Myocyte (in vitro differentiated cells): ENCODE results near the gene MAST4. TPM values are rescaled to one million over a fixed set of nuclear protein-coding genes. Genes with fewer than 3 reads are reported as not detected.

Source experiments
- DNase-seq: peaks from one replicate; pipeline ENCODE4 v3.0.0-alpha.2; 2012; ENCODE audit warnings: low read depth
- total RNA-seq: library from RNA; depleted of rRNA; stranded (reverse); fragments of >200 nt; gene quantifications from 2 replicates; pipeline ENCODE4 v1.2.3, GENCODE V29; 2014

MAST4 gene
- total RNA-seq, 1 donor from 2014 or later, result 7.6 TPM

DNA sequence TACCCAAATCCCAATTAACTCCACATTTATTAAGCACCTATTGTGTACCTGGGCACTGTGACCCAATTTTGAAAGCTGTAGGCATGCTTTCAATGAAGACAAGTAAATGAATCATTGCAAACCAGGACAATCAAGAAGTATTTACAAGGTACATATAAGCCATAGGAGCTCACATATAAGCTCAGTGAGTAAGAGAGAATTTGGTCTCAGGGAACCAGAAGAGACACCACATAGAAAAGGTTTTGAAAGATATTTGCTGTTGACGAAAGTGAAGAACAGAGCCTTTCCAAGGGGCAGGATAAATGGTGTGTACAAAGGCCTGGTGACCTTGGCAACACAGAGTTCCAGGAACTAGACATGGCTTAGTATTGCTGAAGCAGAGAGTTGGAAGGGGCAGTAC, 412.8 kb downstream of the MAST4 start:
- no peak for DNase-seq

DNA sequence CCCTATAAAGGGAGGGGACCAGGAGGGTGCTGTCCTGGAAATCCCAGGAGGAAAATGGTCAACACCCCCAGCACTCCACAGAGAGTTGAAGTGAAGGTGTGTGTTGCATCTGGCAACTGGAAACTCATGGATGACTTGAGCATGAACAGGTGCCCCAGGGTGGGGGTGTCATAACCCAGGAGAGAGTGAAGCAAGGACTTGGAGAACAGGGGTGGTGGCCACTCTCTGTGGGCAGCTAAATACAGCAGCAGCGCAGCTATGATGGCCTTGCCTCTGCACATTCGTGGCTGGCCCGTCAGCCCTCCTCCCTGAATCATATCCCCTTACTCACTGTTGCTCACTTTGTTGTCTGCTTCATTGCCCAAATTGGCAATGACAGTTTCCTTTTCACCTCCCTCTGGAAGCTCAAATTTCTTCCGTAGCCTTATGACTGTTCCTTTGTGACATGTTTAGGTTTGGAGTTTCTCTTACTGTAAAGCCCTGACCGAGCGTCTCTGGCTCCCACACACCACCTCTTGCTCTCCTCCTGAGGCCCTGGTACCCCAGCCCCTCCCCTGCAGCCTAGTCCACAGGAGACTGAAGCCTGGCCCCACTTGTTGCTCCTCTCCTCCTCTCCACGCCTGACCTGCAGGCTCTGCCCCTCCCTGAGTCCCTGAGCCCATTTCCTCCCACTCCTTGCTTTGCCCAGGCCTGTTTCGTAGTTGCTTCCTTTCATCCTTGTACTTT, 414.7 kb downstream of the MAST4 start:
- DNase-seq, result peak; percentile 84

DNA sequence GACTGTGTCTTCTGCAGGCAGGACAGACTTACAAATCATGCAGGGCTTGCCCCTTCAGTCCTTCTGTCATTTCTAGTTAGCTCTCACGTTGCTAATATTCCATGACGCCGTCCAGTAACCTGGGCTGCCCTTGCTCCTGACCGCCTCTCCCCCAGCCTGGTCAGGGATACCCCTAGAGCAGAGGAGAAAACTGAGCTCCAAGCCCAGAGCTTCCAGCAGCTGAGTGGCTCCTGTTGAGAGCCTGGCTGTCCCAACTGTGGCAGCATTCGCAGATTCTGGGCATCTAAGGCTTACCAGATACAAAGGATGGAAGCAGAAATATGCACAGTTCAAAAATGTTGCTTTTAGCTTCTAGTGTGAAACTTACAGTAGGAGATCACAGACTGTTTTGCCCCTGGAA, 415.2 kb downstream of the MAST4 start:
- DNase-seq, result peak; percentile 25

DNA sequence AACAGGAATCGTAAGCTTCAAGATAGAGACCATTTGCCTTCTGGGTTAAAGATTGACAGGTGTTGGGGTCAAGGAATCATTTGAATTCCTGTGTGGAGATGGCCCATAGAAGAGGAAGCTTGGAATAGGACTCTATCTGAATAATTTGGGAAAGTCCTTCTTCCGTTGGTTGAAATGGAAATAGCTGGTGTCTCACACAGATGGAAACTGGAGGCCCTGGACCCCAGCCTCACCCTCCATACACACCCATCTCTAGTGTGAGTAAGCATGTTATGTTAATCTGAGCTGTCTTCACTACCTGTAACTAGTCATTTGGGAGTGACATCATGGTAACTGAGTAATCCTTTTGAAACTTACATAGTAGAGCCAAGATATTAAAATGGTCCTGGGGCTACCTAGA, 416.0 kb downstream of the MAST4 start:
- peak; percentile 24 for DNase-seq

DNA sequence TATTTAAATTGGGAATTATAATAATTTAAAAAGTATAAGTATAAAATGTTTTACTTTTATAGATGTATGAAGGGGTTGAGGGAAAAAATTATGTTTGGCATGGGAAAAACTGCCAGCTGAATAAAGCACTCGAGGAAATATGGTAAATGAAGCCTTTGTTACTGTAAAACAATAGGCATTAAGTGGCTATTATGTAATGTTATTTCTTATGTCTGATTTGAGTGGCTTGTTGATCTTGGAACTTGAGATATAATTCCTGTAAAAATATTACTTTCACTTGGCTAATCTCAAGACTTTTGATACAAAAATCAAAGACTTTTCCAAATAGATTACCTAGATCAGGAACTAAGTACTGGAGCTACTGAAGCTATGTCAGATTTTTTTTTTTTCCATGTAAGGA, 417.5 kb downstream of the MAST4 start:
- DNase-seq, result no peak

DNA sequence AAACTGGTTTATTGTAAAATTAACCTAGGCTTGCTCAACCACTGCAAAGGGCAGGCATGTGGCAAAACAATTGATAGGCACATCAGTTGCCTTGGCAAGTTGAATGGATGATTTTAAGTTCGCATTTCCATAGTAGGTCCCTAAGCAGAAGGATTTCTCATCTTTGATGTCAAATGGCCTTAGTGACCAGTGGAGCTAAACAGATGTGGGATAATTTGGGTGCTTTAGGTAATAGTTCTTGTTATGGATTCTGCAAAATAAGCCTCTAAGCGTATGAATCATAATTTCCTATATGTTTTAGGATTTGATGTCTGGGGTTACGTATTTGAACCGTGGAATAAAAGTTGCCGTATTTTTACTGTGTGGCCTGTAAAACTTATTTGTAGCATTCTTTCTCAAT, 418.0 kb downstream of the MAST4 start:
- no peak for DNase-seq

DNA sequence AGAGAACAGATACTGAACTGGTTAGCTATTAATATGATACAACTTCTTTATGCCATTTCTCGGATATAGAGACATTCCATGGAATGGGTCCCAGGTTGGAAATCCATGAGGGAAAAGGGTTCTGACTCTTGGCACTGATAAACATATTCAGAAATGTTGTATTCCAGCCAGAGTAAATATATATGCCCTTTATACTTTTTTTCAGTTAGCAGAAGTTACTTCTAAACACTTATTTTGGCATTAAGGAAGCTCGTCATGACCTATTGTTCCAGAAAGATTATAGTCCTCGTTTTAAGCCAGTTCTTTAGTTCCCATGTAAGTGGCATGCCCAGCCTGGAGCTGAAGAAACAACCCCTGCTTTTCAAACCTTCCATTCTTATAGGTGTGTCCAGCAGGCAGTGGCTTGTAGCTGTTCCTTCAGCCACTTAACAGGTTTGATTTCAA, 418.8 kb downstream of the MAST4 start:
- DNase-seq, result no peak

DNA sequence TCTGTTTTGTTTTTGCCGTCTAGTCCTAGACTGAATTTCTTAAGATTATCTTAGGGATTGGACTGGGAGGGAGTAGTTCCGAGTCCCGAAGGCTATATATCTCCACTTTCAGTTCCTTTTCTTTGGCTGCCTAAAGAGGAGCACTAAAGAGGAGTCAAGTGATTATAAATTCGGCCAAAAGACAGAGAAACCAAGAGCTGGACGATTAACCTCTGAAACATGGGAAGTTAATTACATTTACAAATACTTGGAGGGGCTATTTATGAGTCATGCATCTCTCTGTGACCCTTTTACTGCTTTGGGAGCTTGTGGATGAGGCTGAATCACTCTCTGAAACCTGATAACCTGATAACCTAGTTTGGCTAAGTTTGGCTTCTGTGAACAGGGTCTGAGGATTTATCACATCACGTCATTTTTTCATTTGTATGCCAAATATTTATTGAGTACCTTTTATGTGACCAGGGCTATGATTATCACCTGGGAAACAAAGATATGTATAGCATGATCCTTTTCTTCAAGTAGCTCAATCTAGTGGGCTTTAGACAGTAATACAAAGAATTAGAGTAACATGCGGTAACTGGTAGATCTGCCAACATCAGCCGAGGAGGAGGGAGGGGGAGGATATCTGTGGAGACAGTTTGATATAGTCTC, 419.5 kb downstream of the MAST4 start:
- peak; percentile 70 for DNase-seq

DNA sequence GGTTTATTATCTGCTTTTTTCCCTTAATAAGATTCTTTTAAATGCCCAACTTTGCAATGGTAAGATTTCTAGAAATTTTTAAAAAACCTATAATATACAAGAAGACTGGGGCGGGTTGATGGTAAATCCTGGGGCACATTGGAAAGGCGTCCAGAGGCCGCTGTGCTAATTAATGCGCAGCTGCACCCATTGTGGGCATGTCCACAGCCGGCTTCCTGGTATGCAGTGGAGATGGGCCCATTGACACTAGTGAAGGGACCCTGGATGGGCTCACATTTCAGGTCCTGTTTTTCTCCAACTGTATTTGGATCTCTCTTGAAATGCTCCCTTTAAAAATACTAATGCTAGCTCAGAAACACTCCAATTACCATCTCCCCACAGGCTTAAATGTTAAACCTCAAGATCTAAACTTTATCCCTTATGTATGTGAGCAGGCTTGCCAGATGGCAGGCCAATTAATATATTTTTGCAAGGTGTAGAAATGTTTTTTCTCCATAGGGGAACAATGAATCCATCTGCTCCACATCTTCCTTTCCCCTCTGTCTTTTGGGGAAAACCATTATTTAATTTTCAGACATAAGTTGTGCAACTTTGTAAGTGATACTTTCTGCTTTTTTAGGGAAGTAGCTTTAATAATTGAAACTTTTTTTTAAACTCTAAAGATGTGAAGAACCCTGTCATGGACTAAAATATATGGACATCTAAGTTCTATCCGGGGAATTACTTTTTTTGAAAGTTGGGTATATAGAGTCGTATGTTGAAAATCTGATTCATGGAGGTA, 423.1 kb downstream of the MAST4 start:
- no peak for DNase-seq

DNA sequence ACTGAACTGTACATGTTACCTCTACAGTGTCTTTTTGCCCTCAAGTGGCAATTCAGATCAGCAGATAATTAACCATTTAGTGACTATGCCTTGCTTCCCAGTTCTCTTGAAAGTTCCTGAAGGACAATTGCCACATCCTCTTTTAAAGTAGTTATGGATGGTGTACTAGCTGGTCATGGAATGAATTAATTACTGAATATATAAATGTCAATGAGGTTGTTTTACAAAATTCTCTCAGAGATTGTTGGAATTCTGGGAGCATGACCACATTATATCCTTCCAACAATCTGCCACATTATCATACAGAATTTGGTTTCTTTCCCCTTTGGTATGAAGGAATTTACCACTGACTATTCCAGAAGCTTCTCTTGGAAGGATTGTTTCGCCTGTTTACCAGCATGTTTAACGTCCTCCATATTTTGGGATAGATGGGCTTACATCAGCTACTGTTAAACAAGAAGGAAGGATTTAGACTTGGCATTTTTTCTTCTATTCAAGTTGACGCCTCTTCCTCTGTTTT, 424.0 kb downstream of the MAST4 start:
- DNase-seq, result no peak

DNA sequence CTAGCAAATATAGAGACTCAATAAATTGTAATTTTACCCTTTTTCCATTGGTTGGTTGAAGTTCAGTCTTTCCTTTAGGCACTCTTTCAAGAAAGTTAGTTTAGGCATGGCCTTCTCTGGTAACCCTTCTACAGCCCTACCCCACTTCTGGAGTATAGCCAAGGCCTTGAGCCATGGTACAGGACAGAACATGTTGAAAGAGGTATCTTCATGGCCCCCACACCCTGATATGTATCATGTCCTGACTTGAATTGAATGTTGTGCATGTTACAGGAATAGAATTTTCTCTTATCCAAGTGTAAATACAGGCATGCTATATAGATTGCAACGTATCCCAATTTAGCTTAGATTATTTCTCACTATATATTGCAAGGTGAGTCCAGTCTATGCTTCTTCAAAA, 424.8 kb downstream of the MAST4 start:
- DNase-seq, result no peak

DNA sequence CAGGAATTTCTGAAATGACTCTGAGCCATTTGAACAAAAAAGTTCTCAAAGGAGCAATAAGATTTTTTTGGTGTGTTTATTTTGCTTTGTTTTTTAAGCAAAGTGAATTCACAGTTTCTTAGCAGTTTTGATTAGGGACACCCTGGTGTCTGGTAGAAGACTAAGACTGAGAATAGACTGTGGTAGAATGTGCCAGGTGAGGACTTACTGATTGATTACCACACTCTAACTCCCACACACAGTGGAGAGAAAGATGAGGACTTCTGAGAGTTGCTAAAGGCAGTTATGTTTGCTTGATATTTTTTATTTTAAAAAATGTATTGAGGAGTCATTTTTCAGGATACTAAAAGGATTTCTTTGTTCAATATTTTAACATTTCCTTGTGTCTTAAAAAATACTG, 425.3 kb downstream of the MAST4 start:
- peak; percentile 13 for DNase-seq

DNA sequence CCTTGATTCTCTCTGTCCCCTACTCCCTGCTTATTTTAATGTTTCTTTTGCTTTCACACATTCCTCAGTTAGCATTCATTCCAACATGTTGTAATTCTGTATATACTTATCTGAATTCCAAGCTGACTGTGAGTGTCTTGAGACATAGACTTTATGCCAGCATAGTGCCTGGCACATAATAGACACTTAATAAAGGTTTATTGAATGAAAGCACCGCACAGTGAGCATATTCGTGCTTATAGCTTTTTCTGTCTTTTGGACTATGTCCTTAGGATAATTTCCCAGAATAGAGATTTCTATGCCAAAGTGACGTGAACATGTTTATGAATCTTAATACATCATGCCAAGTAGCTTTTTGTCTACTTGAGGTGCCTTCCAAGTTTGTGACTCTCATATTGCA, 425.8 kb downstream of the MAST4 start:
- no peak for DNase-seq

DNA sequence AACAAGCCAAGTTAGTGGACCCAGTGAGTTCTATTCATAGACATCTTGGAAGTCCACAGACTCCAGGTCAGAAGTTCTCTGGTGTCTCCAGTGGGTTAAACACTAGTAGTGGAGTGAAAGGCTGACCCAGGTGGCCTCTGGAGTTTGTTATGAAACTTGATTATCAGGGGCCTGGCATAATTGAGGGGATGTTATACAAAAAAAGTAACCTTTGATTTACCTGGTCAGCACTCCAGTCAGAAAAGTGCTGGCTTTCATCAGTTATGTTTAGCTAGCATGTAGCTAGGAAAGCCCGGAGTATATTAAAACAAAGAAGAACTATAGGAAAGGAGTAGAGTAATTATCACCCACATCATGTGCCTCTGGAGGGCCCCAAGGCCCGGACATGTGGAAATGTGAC, 429.3 kb downstream of the MAST4 start:
- DNase-seq, result no peak

DNA sequence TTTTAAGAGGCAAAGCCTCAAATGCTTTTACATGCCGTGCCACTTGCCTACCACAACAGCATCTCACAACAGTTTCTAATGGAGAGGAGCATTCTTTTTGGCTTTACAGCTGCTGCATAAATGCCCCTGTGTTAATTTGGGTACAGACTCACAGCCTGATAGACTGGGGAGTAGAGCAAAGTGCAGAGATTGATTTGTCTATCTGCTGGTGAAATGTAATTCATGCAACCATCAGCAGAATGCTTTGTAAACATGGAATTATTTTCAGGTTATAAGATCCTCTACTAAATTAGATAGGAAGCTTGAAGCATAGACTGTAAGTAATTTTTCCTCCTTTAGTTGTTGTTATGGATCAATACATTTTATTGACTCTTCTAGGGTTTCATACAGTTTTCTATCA, 430.1 kb downstream of the MAST4 start:
- no peak for DNase-seq

DNA sequence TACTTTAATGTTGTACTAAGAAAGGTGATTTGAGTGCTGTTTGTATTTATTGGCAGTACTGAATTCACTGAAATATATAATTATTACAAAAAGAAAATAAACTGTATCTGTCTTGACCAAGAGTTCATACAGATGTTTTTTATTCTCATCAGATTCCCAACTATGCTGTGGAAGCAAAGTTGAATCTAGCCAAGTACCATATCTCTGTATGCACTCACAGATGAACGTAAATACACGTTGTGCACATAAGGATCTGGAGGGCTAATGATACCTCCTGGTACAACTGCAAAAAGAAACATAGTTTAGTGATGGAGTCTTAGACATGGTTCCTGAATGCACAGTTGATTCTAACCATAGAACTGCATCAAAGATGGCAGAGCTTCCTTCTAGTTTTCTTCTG, 431.0 kb downstream of the MAST4 start:
- no peak for DNase-seq

DNA sequence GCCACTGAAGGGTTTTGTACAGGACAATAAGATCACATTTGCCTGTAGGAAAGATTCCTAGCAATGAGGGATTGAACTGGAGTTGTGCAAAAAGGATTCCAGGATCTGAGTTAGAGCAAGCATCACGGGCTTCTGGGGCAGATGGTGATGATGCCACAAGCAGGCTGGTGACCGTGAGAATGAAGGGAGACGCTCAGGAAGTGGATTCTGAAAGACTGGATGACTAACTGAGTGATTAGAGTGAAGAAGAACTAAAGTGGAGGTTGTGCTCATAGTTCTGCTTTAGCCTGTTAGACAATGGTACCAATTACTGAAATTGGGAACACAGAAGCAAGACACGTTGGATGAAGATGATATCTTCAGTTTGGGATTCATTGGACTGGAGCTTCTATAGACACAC, 432.2 kb downstream of the MAST4 start:
- DNase-seq, result no peak

DNA sequence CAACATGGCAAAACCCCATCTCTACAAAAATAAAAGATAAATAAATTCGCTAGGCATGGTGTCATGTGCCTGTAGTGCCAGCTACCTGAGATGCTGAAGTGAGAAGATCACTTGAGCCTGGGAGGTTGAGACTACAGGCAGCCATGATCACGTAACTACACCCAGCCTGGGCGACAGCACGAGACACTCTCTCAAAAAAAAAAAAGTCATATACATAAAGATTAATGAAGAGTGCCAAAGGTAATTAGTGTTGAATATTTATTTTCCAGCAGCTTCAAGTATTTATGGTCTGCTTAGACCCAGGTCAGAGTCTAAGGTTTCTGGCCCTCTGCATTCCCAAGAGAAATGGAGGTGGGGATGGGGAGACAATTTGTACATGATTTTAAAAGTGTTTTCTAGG, 432.7 kb downstream of the MAST4 start:
- no peak for DNase-seq

DNA sequence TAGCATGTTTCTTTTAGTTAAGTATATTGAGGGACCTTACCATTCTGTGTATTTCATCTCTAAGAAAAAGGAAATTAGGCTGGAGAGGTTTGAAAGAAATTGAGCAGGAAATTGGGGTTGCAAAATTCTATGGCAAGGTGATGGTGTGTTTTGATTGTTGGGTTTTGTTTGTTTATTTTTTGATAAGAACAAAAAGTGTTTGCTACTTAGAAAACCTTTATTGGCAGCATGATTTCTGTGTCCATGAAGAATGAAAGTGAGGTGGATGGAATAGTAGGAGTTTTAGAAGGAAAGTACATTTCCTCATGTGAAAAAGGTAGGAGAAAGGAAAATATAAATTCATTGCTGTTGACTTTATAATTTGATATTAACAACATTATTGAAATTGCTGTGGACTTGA, 433.3 kb downstream of the MAST4 start:
- no peak for DNase-seq

DNA sequence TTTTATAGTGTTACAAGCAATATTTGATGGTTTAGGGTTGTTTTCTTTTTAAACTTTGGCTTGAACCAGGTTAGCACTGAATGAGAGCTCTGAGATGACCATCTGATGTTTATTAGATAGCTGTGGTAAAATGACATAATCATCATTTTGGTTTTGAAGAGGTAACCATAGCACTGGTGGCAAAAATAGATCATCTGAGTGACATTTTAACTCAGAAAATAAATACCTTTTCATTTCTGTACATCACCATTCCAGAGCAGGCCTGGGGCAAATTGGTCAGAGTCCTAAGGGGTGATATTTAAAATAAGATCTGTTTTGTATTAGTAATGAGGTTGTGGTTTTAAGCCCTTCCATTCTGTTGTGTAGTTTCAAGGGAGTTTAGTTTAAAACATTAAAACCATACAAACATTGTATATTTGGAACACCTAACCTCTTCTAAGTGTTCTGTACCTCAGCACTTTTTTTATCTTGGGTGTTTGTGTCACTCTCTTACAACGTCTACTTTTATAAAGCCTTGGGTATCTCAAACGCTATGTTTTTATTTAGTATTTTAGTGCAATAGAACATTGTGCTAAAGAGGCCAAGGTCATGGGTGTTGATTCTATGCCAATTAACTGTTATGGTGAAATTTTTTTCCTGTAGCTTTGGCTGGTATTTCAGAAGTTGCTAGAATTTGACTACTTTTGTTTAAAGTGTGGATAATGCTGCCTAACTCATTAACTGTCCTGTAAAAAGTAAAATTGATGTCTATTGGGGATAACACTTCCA, 434.3 kb downstream of the MAST4 start:
- DNase-seq, result peak; percentile 44

DNA sequence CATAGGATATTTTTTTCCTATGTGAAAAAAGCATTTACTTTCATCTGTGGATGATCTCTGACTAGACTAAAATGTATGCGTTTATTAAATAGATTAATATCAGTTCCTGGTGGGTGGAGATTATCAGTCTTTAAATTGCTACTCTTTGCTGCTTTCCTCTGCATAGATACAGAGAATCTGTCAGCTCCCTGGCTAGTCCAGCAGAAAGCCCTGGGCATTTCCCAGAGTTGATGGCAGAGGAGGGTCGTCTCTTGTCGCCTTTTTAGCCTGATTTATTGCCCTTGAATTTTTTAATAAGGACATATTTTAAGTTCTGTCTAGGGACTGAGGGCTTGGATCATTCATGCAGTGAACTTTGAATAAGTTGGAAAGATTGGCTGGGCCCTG, 434.9 kb downstream of the MAST4 start:
- no peak for DNase-seq
